GM21723 (cell line): ENCODE measurements around the gene TIMM17A.
"Not testable (repeated sequence)": the region's sequence is repeated elsewhere in the genome, so short reads cannot be mapped to it uniquely, and the experiment has no call there.

Experiments used
- ATAC-seq: cut with Tn5 transposase; IDR thresholded peaks from one replicate; pipeline ENCODE4 v1.9.1; 2021; ENCODE audit warnings: mild to moderate bottlenecking, moderate library complexity; ENCODE audit not compliant: unreplicated experiment

TIMM17A gene

GRCh38 chr1:201939574-201939973, 15.7 kb upstream of the TIMM17A start:
- no peak for ATAC-seq

GRCh38 chr1:201940316-201940715, 15.0 kb upstream of the TIMM17A start:
- ATAC-seq, result not testable (repeated sequence)

GRCh38 chr1:201941420-201942128, 13.7 kb upstream of the TIMM17A start:
- no peak for ATAC-seq

- no peak for ATAC-seq
Measured at GRCh38 chr1:201942129-201942495, 13.2 kb upstream of the TIMM17A start.

GRCh38 chr1:201944002-201944401, 11.3 kb upstream of the TIMM17A start:
- no peak for ATAC-seq

GRCh38 chr1:201944639-201945038, 10.7 kb upstream of the TIMM17A start:
- no peak for ATAC-seq

- no peak for ATAC-seq
Measured at GRCh38 chr1:201945157-201945556, 10.1 kb upstream of the TIMM17A start.

GRCh38 chr1:201945863-201946223, 9.5 kb upstream of the TIMM17A start:
- no peak for ATAC-seq

GRCh38 chr1:201946224-201946908, 8.9 kb upstream of the TIMM17A start, which contains the start of gene LMOD1:
Gene LMOD1 (minus strand): TSS chr1:201946548. CDS start chr1:201946340, 208 bp downstream.
- no peak for ATAC-seq

GRCh38 chr1:201947697-201948008, 7.7 kb upstream of the TIMM17A start:
- no peak for ATAC-seq

- no peak for ATAC-seq
Measured at GRCh38 chr1:201949491-201949890, 5.8 kb upstream of the TIMM17A start.

- no peak for ATAC-seq
Measured at GRCh38 chr1:201954263-201955008, 867 bp upstream of the TIMM17A start.

- ATAC-seq, result peak; percentile 45
Measured at GRCh38 chr1:201955729-201956143, 433 bp downstream of the TIMM17A start.

- no peak for ATAC-seq
Measured at GRCh38 chr1:201958348-201958747, 3.0 kb downstream of the TIMM17A start.

GRCh38 chr1:201962382-201962781, 7.1 kb downstream of the TIMM17A start:
- not testable (repeated sequence) for ATAC-seq

GRCh38 chr1:201964261-201964660, 9.0 kb downstream of the TIMM17A start:
- ATAC-seq, result no peak

- ATAC-seq, result no peak
Measured at GRCh38 chr1:201966171-201966570, 10.9 kb downstream of the TIMM17A start.

GRCh38 chr1:201968202-201968925, 13.1 kb downstream of the TIMM17A start:
- no peak for ATAC-seq

- ATAC-seq, result no peak
Measured at GRCh38 chr1:201970334-201971159, 15.2 kb downstream of the TIMM17A start.

- no peak for ATAC-seq
Measured at GRCh38 chr1:201982082-201982622, 26.8 kb downstream of the TIMM17A start.
